ENCODE results near the gene PODXL.
"Not testable (repeated sequence)": the region's sequence is repeated elsewhere in the genome, so short reads cannot be mapped to it uniquely, and the experiment has no call there.

Gene PODXL

DNA sequence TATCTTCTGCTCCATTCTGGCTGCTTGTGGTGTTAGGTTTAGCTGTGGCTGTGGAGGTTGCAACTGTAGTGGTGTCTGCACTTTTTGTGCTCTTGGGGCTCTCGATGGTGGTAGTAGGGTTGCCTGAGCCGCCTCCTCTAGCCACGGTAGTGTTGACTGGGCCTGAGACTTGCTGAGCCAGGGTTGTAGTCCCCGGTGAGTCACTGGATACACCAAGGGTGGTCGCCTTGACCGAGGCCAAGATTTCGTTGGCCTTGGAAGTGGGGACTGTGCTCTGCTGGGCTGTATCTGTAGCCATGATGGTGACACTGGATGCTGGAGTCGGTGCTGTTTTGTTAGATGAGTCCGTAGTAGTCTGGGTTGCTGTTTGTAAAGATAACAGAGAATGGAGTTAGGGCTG lies 45.4 kb downstream of the PODXL start:
- no peak for DNase-seq (ENCODE audit: low spot score)

DNA sequence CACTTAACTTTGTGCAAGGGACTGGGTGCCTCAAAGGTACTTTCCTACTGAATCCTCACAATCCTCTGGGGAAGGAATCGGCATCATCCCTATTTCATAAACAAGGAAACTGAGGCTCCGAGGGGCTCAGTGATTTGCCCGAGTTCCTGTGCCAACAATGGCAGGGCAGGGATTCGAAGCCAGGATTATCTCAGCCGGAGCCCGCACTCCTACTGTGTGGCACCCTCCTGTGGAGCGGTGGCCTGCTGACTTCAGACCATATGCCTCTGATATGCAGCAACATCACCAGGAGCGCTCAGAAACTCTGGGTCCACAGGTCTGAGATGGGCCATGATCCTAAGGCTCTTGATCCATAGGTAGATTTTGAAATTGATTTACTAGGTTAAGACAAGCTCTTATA lies 46.6 kb downstream of the PODXL start:
- no peak for DNase-seq (ENCODE audit: low spot score)

- peak; percentile 25 for DNase-seq (ENCODE audit: low spot score)
These were observed 47.5 kb downstream of the PODXL start for GRCh38 chr7:131508754-131509486.

GRCh38 chr7:131507592-131508331 lies 48.7 kb downstream of the PODXL start:
- peak; percentile 81 for DNase-seq (ENCODE audit: low spot score)

DNA sequence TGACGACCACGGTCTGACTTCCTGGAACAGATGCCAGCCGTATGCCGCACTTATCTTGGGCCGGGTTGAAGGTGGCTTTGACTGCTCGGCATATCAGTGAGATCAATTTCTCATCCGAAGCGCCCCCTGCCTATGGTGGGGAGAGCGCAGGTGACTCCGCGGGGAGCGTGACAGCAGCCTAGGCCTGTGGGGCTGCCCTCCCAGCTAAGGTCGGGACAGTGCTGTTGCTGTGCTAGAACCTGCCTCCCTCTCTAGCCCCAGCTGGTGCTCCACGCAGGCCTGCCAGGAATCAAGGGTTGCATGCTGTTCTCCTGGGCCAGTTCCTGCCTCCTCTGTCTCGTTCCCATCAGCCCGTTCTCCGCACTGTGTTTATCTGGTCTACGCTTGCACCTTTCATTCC lies 49.8 kb downstream of the PODXL start:
- peak; percentile 72 for DNase-seq (ENCODE audit: low spot score)

- DNase-seq (ENCODE audit: low spot score), result no peak
These were observed 50.5 kb downstream of the PODXL start for GRCh38 chr7:131505636-131506557.

- not testable (repeated sequence) for DNase-seq (ENCODE audit: low spot score)
These were observed 51.3 kb downstream of the PODXL start for GRCh38 chr7:131505037-131505620.

DNA sequence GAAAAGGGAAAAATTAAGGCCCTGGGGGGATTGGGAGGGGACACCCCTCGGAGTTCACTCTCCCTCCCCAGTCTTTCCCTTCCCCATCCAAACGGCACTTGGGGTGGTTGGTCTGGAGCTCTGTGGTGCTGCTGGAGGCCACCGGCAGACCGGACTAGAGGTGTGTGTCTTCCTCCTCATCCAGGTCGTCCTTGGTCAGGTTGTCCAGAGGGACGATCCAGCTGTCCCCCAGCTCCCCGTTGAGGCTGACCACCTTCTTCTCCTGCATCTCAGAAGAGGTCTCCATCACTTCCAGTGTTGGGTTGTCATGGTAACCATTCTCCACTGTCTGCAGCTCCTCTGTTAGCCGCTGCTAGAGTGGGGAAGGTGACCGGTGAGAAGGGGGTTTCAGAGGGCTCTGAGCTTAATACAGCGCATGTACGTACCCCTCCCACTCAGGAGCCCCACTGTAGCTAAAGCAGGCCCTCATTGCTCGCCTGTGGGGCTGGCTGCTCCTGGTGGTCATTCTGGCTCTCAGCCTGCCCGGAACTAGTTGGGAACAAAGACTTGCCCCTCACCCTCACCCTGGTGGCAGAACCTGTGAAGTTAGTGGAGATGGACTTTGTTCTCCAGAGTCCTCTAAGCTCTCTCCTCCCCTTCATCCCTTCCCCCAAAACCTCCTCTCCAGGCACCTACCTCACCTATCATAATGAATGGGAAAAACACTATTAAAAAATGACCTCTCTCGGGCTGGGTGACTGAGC lies 52.1 kb downstream of the PODXL start:
- no peak for DNase-seq (ENCODE audit: low spot score)

DNA sequence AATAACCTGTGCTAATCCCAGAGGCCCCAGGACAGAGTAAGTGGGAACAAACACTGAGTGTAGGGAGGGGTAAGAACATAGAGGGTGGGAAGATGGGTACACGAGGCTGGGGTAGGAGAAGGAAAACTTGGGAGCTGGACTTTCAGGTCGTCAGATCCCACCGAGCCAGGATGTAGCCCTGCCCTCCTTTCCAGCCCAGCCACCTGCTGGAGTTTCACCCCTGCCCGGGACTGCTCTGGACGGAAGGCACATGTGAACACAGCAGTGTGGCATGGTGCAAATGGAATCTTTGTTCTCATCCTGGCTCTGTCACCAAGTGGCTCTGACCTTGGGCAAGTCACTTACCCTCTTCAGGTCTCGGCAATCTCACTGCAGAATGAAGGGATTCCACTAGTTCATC lies 52.8 kb downstream of the PODXL start:
- DNase-seq (ENCODE audit: low spot score), result no peak

DNA sequence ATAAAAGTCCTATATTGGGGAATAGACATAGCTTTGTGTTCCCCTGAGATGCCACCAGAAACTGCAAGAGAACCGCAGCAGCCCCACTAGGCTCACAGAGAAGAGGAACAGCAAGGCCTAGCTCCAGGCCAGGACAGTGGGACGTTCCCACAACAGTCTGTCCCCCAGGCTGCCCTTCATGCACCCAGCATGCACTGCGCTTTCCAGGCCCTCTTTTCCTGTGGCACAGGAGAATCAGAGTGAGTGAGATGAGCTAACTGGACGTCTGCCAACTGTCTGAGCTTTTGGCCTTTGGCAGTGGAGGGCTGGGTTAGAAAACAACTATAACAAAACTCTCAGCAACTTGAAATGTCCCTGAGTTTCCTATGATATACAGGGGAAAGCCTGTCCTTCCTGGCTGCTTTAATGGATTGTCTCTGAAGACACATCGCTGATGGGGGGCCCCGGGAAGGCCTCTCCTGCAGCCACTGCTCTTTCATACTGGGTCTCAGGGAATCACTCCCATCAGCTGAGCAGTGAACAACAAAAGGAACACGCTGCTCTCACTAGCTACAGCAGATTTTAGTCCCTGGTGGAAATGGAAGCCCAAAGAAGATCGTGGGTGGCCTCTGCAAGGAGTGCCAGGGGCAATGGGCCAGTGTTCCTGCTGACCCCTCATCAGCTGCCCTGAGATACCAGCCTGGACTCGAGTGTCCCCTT lies 53.5 kb downstream of the PODXL start:
- DNase-seq (ENCODE audit: low spot score), result peak; percentile 41

DNA sequence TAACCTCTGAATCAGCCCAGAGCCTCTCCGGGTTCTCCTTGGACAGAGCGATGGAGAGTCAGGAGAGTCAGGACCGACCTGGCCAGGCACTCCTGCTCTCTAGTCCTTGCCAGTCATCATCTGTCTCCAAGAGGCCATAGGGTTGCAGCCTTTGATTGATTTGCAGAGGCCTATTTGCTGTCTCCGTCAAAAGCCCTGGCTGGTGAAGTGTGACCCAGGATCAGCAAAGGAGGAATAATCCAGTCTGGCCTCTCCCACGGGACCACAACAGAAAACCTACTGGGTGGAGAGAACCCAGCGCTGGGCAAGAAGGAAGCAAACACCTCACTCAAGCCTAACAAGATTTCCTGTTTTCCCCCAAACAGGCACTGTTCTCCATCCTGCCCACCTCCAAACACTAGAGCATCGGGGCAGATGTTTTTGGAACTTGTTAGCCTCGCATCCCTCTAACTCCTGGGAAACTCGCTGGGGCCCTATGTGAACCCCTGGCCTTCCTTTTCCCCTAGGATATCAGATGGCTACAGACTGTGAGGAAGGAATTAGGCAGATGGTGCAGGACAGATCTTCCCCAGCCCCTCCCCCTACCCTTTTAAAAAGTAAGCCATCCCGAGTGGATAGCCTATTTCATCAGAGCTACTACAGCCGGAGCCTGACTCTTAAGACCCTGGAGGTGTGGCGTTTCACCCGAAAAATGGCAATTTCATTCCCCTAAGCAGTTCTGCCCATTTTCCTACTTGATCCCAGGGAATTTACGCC lies 54.3 kb downstream of the PODXL start:
- DNase-seq (ENCODE audit: low spot score), result no peak

DNA sequence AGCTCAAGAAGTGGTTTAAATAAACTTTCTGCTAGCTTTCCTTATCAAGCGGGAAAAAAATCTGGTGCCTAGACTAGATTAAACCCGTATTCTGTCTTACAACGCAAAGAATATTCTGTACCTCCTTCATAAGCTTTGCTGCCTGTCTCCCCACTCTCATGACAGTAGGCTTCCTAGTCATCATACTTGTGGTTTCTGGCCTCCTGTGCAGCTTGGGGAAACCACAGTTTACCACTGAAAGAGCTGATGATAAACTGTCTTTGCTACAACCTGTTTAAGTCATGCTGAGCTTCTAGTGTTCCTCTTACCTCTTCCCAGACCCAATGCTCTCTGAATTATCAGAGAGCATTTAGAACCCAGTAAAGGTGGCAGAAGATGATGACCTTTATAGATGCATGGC lies 55.0 kb downstream of the PODXL start:
- no peak for DNase-seq (ENCODE audit: low spot score)

- DNase-seq (ENCODE audit: low spot score), result no peak
These were observed 56.1 kb downstream of the PODXL start for GRCh38 chr7:131500357-131500756.

DNA sequence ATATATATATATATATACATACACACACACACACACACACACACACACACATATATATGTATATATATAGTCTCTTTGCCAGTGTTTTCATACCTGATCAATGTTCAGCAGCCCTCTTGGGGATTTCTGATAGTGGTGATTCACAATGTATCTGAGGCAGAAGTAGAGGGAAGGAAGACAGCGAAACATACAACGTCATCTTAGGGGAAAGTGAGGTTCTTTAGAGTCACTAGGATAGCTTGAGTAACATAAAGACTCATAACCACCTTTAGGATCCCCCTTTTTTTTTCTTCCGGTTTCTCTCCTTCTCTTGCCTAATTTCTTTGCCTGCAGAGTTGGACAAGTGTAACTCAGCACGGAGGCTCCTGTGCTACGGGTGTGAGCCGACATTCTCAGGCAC lies 56.6 kb downstream of the PODXL start:
- DNase-seq (ENCODE audit: low spot score), result no peak

DNA sequence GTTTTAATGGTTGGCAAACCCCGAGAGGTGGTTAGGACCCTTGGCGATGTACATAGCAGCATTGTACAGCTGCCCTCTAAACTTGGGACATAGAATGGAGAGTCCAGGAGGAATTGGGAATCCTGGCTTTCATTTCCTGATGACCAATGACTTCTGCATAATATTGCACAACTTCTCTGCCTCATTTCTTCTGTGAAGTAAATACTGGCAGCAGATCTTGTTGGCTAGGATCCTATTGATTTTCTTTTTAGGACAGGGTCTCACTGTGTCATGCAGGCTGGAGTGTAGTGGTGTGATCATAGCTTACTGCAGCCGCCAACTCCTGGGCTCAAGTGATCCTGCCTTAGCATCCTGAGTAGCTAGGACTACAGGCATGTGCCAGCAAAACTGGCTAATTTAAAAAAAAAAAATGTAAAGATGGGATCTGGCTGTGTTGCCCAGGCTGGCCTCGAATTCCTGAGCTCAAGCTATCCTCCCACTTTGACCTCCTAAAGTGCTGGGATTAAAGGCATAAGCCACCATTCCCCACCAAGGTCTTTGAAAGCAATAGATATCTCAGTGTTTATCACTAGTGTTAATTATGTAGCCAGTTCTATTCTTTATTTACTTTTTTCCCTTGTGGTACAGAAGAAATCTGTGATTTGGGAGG lies 58.1 kb downstream of the PODXL start:
- DNase-seq (ENCODE audit: low spot score), result no peak

DNA sequence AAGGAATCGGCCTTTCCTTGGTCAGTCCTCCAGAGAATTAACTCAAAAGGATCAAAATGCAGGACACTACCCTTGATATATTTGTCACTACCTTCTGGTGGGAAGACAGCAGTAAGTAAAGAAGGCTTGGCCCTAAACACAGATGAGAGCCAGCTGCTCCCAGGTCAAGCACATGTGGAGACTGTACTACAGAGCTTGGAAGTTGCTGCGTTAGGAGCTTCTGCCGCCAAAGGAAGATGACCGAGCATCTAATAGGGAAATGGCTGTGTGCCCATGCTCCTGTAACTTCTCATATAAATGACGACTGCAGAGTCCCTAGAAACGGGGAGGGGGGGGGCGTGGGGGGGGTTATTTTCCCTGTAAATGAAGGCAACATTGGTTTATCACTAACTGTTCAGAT lies 59.0 kb downstream of the PODXL start:
- no peak for DNase-seq (ENCODE audit: low spot score)

GRCh38 chr7:131495669-131496498 lies 60.5 kb downstream of the PODXL start:
- DNase-seq (ENCODE audit: low spot score), result no peak

DNA sequence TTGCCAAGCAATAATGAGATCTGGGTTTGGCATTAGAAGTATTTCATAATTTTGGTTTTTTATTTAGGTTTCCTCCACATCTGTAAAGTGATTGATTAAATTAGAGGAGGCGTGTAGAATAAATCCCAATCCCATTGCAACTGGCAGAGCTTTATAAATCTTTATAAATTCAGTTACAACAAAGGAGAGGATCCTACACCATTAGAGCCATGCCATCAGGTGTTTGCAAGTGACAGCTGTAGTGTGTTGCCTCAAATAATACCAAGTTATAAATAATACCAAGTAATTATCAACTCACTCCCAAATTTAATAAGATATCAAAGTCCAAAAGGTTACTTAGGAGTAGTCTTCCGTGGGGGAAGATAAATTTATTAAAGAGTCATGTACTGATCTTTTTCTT lies 62.2 kb downstream of the PODXL start:
- no peak for DNase-seq (ENCODE audit: low spot score)

DNA sequence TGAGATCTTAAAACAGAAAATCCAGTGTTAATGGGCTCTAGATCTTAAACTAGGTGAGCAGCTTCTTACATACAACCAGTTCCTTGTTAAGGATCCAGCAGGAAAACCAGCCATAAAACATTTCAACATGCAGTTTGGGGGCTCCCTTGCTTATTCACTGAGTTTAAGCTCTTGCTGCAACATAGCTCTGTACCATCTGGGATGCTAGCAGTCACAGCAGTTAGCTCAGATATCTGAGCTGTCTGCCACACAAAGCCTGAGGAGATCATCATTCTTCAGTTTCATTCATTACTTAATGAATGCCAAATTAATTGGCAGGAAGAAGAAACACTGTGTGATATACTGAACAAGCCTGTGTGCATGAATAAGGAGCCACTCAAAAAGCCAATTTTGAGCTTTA lies 62.8 kb downstream of the PODXL start:
- no peak for DNase-seq (ENCODE audit: low spot score)
